Mesenchymal stem cell (in vitro differentiated cells and primary cell): Measurements from ENCODE around the gene B3GNT9.

Source experiments
- DNase-seq: peaks from one replicate; pipeline ENCODE4 v3.0.0-alpha.2; 2013
- H2AFZ ChIP-seq: one replicate; pipeline ENCODE4 v1.6.1; 2013; ENCODE audit warnings: low read depth, mild to moderate bottlenecking, control low read depth, inconsistent platforms, low read length, moderate library complexity
- H2AK5ac ChIP-seq: 2 replicates; pipeline ENCODE4 v1.6.1; 2013; ENCODE audit warnings: low read length, moderate library complexity, mild to moderate bottlenecking, inconsistent platforms; ENCODE audit not compliant: severe bottlenecking
- H2BK120ac ChIP-seq: one replicate; pipeline ENCODE4 v1.6.1; 2013; ENCODE audit warnings: low read depth, mild to moderate bottlenecking, inconsistent platforms, low read length, moderate library complexity
- H2BK12ac ChIP-seq, 2 experiments: one replicate each; pipeline ENCODE4 v1.6.1; 2013; ENCODE audit warnings: inconsistent platforms in 2 of 2, low read length in 2 of 2, mild to moderate bottlenecking in 2 of 2, moderate library complexity in 2 of 2, control low read depth in 1 of 2
- H2BK15ac ChIP-seq: one replicate; pipeline ENCODE4 v1.6.1; 2013; ENCODE audit warnings: mild to moderate bottlenecking, low read depth, inconsistent platforms; ENCODE audit not compliant: poor library complexity, severe bottlenecking
- H2BK5ac ChIP-seq: 2 replicates; pipeline ENCODE4 v1.6.1; 2013; ENCODE audit warnings: low read depth, mild to moderate bottlenecking, low read length, control low read depth, inconsistent platforms; ENCODE audit not compliant: poor library complexity, severe bottlenecking
- H3K14ac ChIP-seq, 2 experiments: one replicate each; pipeline ENCODE4 v1.6.1; 2013; ENCODE audit warnings: inconsistent platforms in 2 of 2, low read length in 2 of 2, control low read depth in 1 of 2, mild to moderate bottlenecking in 1 of 2, moderate library complexity in 1 of 2
- H3K18ac ChIP-seq, 2 experiments: one replicate each; pipeline ENCODE4 v1.6.1; 2013; ENCODE audit warnings: inconsistent platforms in 2 of 2, low read length in 2 of 2, control low read depth in 1 of 2, low read depth in 1 of 2, mild to moderate bottlenecking in 1 of 2
- H3K23ac ChIP-seq, 2 experiments: one replicate each; pipeline ENCODE4 v1.6.1; 2013; ENCODE audit warnings: inconsistent platforms in 2 of 2, low read length in 2 of 2, mild to moderate bottlenecking in 2 of 2, moderate library complexity in 2 of 2, control low read depth in 1 of 2
- H3K27ac ChIP-seq: 2 replicates; pipeline ENCODE4 v1.5.1; 2013; ENCODE audit warnings: mild to moderate bottlenecking, moderate library complexity, low read length, control low read depth, inconsistent platforms; ENCODE audit not compliant: poor library complexity, severe bottlenecking
- H3K27me3 ChIP-seq, 2 experiments: 2 replicates each; pipeline versions ENCODE4 v1.6.1 to v1.7.0; 2013; ENCODE audit warnings: low read length in 2 of 2, mild to moderate bottlenecking in 2 of 2, moderate library complexity in 2 of 2, control low read depth in 1 of 2, inconsistent platforms in 1 of 2; ENCODE audit not compliant: control insufficient read depth in 1 of 2, insufficient read depth in 1 of 2
- H3K36me3 ChIP-seq, 2 experiments: 2 replicates each; pipeline versions ENCODE4 v1.6.1 to v1.7.0; 2013; ENCODE audit warnings: low read length in 2 of 2, control low read depth in 1 of 2, inconsistent platforms in 1 of 2, low read depth in 1 of 2, mild to moderate bottlenecking in 1 of 2; ENCODE audit not compliant: insufficient read depth in 2 of 2, control insufficient read depth in 1 of 2
- H3K4ac ChIP-seq, 2 experiments: one replicate each; pipeline ENCODE4 v1.6.1; 2013; ENCODE audit warnings: inconsistent platforms in 2 of 2, low read length in 2 of 2, mild to moderate bottlenecking in 2 of 2, moderate library complexity in 2 of 2, control low read depth in 1 of 2, low read depth in 1 of 2
- H3K4me1 ChIP-seq: 2 replicates; pipeline ENCODE4 v1.6.1; 2013; ENCODE audit warnings: low read depth, low read length, control low read depth; ENCODE audit not compliant: control insufficient read depth, insufficient read depth
- H3K4me2 ChIP-seq: 2 replicates; pipeline ENCODE4 v1.6.1; 2013; ENCODE audit warnings: low read length, mild to moderate bottlenecking, inconsistent platforms; ENCODE audit not compliant: poor library complexity, severe bottlenecking
- H3K4me3 ChIP-seq, 2 experiments: 2 replicates each; pipeline versions ENCODE4 v1.5.1 to v1.7.0; 2013; ENCODE audit warnings: low read length in 2 of 2, mild to moderate bottlenecking in 2 of 2, control low read depth in 1 of 2, low read depth in 1 of 2; ENCODE audit not compliant: insufficient read depth in 1 of 2
- H3K79me1 ChIP-seq: replicated peaks from 2 replicates; pipeline ENCODE4 v1.6.1; 2013; ENCODE audit warnings: mild to moderate bottlenecking, control low read depth, low read length, inconsistent platforms; ENCODE audit not compliant: poor library complexity, severe bottlenecking
- H3K9ac ChIP-seq: 2 replicates; pipeline ENCODE4 v1.7.0; 2013; ENCODE audit warnings: mild to moderate bottlenecking, low read length, moderate library complexity
- H3K9me3 ChIP-seq: 2 replicates; pipeline ENCODE4 v1.7.0; 2013; ENCODE audit warnings: mild to moderate bottlenecking, low read length; ENCODE audit not compliant: control insufficient read depth
- H4K8ac ChIP-seq: one replicate; pipeline ENCODE4 v1.6.1; 2013; ENCODE audit warnings: inconsistent platforms, mild to moderate bottlenecking, low read length, moderate library complexity
- H4K91ac ChIP-seq: one replicate; pipeline ENCODE4 v1.6.1; 2013; ENCODE audit warnings: mild to moderate bottlenecking, low read length, inconsistent platforms
- WGBS: methylation state at CpG from one replicate; pipeline ENCODE4 v1.1.7; 2013; ENCODE audit warnings: mixed read lengths; 5-methylcytosine and 5-hydroxymethylcytosine counted together

B3GNT9 gene

GRCh38 chr16:67184995-67185650 is 34.3 kb upstream of the B3GNT9 start:
- Histone ChIP-seq H2AFZ (no peak overlapping the region), H3K4me1 (peaks cover 28% of the 10 kb centered on the region), H3K9ac (peak overlapping the region; percentile 31), H3K23ac (peak overlapping the region in 1 of 2 experiments; percentile 2), H3K36me3 (peaks cover 0 to 6% of the 10 kb centered on the region in 2 experiments), H3K27ac (no peak overlapping the region), H3K9me3 (no peaks in the 10 kb centered on the region), H3K4me2 (no peak overlapping the region), H3K79me1 (peaks cover 16% of the 10 kb centered on the region), H2BK120ac (no peak overlapping the region), H3K18ac (no peak overlapping the region), H3K4ac (no peak overlapping the region), H3K27me3 (no peaks in the 10 kb centered on the region), H4K8ac (no peak overlapping the region), H3K4me3 (peak overlapping the region in 1 of 2 experiments; percentile 82), H2BK15ac (no peak overlapping the region), H4K91ac (no peak overlapping the region), H2BK5ac (no peak overlapping the region), H2BK12ac (no peak overlapping the region), H3K14ac (no peak overlapping the region), H2AK5ac (no peak overlapping the region)
- peak; percentile 93 for DNase-seq
- 23% methylated on average over 43 of the region's 43 CpGs for WGBS

- Histone ChIP-seq H3K27me3 (no peaks in the 10 kb centered on the region), H3K79me1 (peaks cover 21% of the 10 kb centered on the region), H3K4me2 (peak overlapping the region; percentile 99), H2BK15ac (no peak overlapping the region), H3K23ac (peak overlapping the region in 1 of 2 experiments; percentile 2), H2BK120ac (no peak overlapping the region), H2BK5ac (no peak overlapping the region), H3K14ac (peak overlapping the region in 1 of 2 experiments; percentile 38), H3K4me1 (peaks cover 29% of the 10 kb centered on the region), H2BK12ac (no peak overlapping the region), H3K27ac (no peak overlapping the region), H4K8ac (no peak overlapping the region), H2AK5ac (no peak overlapping the region), H3K4me3 (peak overlapping the region; percentile 82 to 89), H2AFZ (peak overlapping the region; percentile 83), H3K4ac (no peak overlapping the region), H3K9ac (peak overlapping the region; percentile 89), H3K9me3 (no peaks in the 10 kb centered on the region), H3K36me3 (peaks cover 0 to 12% of the 10 kb centered on the region in 2 experiments), H4K91ac (peak overlapping the region; percentile 10), H3K18ac (peak overlapping the region in 1 of 2 experiments; percentile 54)
- DNase-seq = no peak
- 16% methylated on average over 42 of the region's 59 CpGs for WGBS
Measured at GRCh38 chr16:67184453-67184994, 33.7 kb upstream of the B3GNT9 start.

- peak; percentile 99 for DNase-seq
- peak within 1 kb of the TSS; percentile 89 for H3K9ac ChIP-seq
- no peak within 1 kb of the TSS for H3K27ac ChIP-seq
- no peaks in the 10 kb centered on the region for H3K9me3 ChIP-seq
- H2BK12ac ChIP-seq = peak within 1 kb of the TSS in 1 of 2 experiments; percentile 80
- H3K4me3 ChIP-seq = peak within 1 kb of the TSS; percentile 82 to 89
- H3K14ac ChIP-seq = peak within 1 kb of the TSS in 1 of 2 experiments; percentile 91
- H4K91ac ChIP-seq = peak within 1 kb of the TSS; percentile 97
- peak within 1 kb of the TSS; percentile 99 for H3K4me2 ChIP-seq
- H3K23ac ChIP-seq = peak within 1 kb of the TSS in 1 of 2 experiments; percentile 2
- H3K4ac ChIP-seq = peak within 1 kb of the TSS; percentile 75 to 92
- peak within 1 kb of the TSS; percentile 74 for H2BK5ac ChIP-seq
- H3K36me3 ChIP-seq = peaks cover 0 to 15% of the 10 kb centered on the region in 2 experiments
- peak within 1 kb of the TSS; percentile 83 for H2AFZ ChIP-seq
- H2BK15ac ChIP-seq = peak within 1 kb of the TSS; percentile 97
- H3K18ac ChIP-seq = peak within 1 kb of the TSS; percentile 94 to 97
- H3K79me1 ChIP-seq = peaks cover 24% of the 10 kb centered on the region
- under 1% methylated on average over 74 of the region's 77 CpGs for WGBS
- H3K27me3 ChIP-seq = no peaks in the 10 kb centered on the region
- H4K8ac ChIP-seq = peak within 1 kb of the TSS; percentile 95
- H2AK5ac ChIP-seq = no peak within 1 kb of the TSS
- H3K4me1 ChIP-seq = peaks cover 31% of the 10 kb centered on the region
- H2BK120ac ChIP-seq = peak within 1 kb of the TSS; percentile 78
Measured at GRCh38 chr16:67183627-67184452, 33.0 kb upstream of the B3GNT9 start, which contains the start of gene MATCAP1. Gene MATCAP1 (minus strand): TSS chr16:67183963. CDS start chr16:67180610, 3,353 bp downstream.

- Histone ChIP-seq H4K8ac (no peak overlapping the region), H3K4me1 (peaks cover 35% of the 10 kb centered on the region), H3K4ac (peak overlapping the region in 1 of 2 experiments; percentile 19), H2AK5ac (no peak overlapping the region), H3K14ac (no peak overlapping the region), H3K27me3 (no peaks in the 10 kb centered on the region), H2AFZ (no peak overlapping the region), H2BK15ac (peak overlapping the region; percentile 8), H3K4me3 (peak overlapping the region; percentile 50 to 82), H3K23ac (no peak overlapping the region), H3K9me3 (no peaks in the 10 kb centered on the region), H4K91ac (no peak overlapping the region), H2BK120ac (no peak overlapping the region), H2BK5ac (no peak overlapping the region), H3K9ac (peak overlapping the region; percentile 89), H3K36me3 (peaks cover 0 to 15% of the 10 kb centered on the region in 2 experiments), H3K18ac (no peak overlapping the region), H3K4me2 (peak overlapping the region; percentile 64), H2BK12ac (no peak overlapping the region), H3K79me1 (peaks cover 24% of the 10 kb centered on the region), H3K27ac (no peak overlapping the region)
- 4% methylated on average over 11 of the region's 11 CpGs for WGBS
- no peak for DNase-seq
Measured at GRCh38 chr16:67183284-67183626, 32.5 kb upstream of the B3GNT9 start.
